IgD-negative memory B cell (primary cell): ENCODE measurements around the gene SPATA31D4. TPM values are rescaled to one million over a fixed set of nuclear protein-coding genes. Genes with fewer than 3 reads are reported as not detected.
A peak's percentile ranks its signal among the peaks of the same experiment; 100 is the strongest.
"Not testable (repeated sequence)": the region's sequence is repeated elsewhere in the genome, so short reads cannot be mapped to it uniquely, and the experiment has no call there.

Source experiments
- H3K27ac Mint-ChIP-seq, 3 donors: one replicate each; pipeline ENCODE4 v1.8.0; 2020 to 2022; ENCODE audit warnings: mild to moderate bottlenecking in 3 of 3, mixed read lengths in 3 of 3, moderate library complexity in 1 of 3
- H3K27me3 Mint-ChIP-seq: one replicate; pipeline ENCODE4 v1.8.0; 2021; ENCODE audit warnings: mixed read lengths
- H3K36me3 Mint-ChIP-seq: one replicate; pipeline ENCODE4 v1.8.0; 2020; ENCODE audit warnings: mild to moderate bottlenecking, mixed read lengths
- H3K4me1 Mint-ChIP-seq, 3 donors: one replicate each; pipeline ENCODE4 v1.8.0; 2020 to 2022; ENCODE audit warnings: mixed read lengths in 3 of 3, mild to moderate bottlenecking in 1 of 3
- H3K4me3 Mint-ChIP-seq, 4 donors: one replicate each; pipeline ENCODE4 v1.8.0; 2020 to 2022; ENCODE audit warnings: mild to moderate bottlenecking in 4 of 4, mixed read lengths in 4 of 4, moderate library complexity in 3 of 4
- H3K9me3 Mint-ChIP-seq, 3 donors: one replicate each; pipeline ENCODE4 v1.8.0; 2020 to 2021; ENCODE audit warnings: mixed read lengths in 3 of 3, mild to moderate bottlenecking in 1 of 3
- polyA plus RNA-seq: library from polyadenylated mRNA; unstranded; fragments of 300-500 nt; fragmentation: Illumina TruSeq; gene quantifications from one replicate; pipeline ENCODE4 v1.2.3, GENCODE V29; 2021

Gene SPATA31D4
- polyA plus RNA-seq, 1 donor from 2014 or later = not detected

- H3K27ac Mint-ChIP-seq, H3K4me3 Mint-ChIP-seq, H3K4me1 Mint-ChIP-seq, H3K36me3 Mint-ChIP-seq, H3K9me3 Mint-ChIP-seq: not testable (repeated sequence)
- H3K27me3 Mint-ChIP-seq = peaks cover 14% of the 10 kb centered on the region
Measured at GRCh38 chr9:81918507-81918906, 9.7 kb upstream of the SPATA31D4 start.

GRCh38 chr9:81930147-81930546, 1.9 kb downstream of the SPATA31D4 start:
- H3K27me3 Mint-ChIP-seq, H3K27ac Mint-ChIP-seq, H3K4me3 Mint-ChIP-seq, H3K9me3 Mint-ChIP-seq, H3K4me1 Mint-ChIP-seq, H3K36me3 Mint-ChIP-seq: not testable (repeated sequence)

- not testable (repeated sequence) for H3K4me1 Mint-ChIP-seq, H3K4me3 Mint-ChIP-seq, H3K27ac Mint-ChIP-seq, H3K36me3 Mint-ChIP-seq, H3K27me3 Mint-ChIP-seq, H3K9me3 Mint-ChIP-seq
Measured at GRCh38 chr9:81933547-81933946, 5.3 kb downstream of the SPATA31D4 start.

- not testable (repeated sequence) for H3K27me3 Mint-ChIP-seq, H3K9me3 Mint-ChIP-seq, H3K4me1 Mint-ChIP-seq, H3K36me3 Mint-ChIP-seq, H3K4me3 Mint-ChIP-seq, H3K27ac Mint-ChIP-seq
Measured at GRCh38 chr9:81943393-81943792, 15.2 kb downstream of the SPATA31D4 start, which contains the start of gene SPATA31D3. Gene SPATA31D3, plus strand, starts transcription at chr9:81943500. Its CDS starts 86 bp downstream, at chr9:81943586.

GRCh38 chr9:81948650-81949049, 20.4 kb downstream of the SPATA31D4 start:
- not testable (repeated sequence) for H3K27me3 Mint-ChIP-seq

GRCh38 chr9:81953096-81953495, 24.9 kb downstream of the SPATA31D4 start:
- Mint-ChIP-seq H3K4me1 (peaks cover 0 to 6% (median 0%) of the 10 kb centered on the region in 3 donors), H3K27ac (no peak overlapping the region), H3K4me3 (no peak overlapping the region), H3K27me3 (no peaks in the 10 kb centered on the region), H3K9me3 (peaks cover 2 to 35% (median 21%) of the 10 kb centered on the region in 3 donors), H3K36me3 (peaks cover 6% of the 10 kb centered on the region)

More at GRCh38 chr9:81948650-81949049, 20.4 kb downstream of the SPATA31D4 start:
- not testable (repeated sequence) for H3K9me3 Mint-ChIP-seq, H3K27ac Mint-ChIP-seq, H3K4me1 Mint-ChIP-seq, H3K4me3 Mint-ChIP-seq, H3K36me3 Mint-ChIP-seq

- Mint-ChIP-seq H3K27me3 (no peaks in the 10 kb centered on the region), H3K4me1 (peaks cover 0 to 4% (median 0%) of the 10 kb centered on the region in 3 donors), H3K27ac (no peak overlapping the region), H3K36me3 (peaks cover 6% of the 10 kb centered on the region), H3K4me3 (no peak overlapping the region), H3K9me3 (peaks cover 2 to 35% (median 21%) of the 10 kb centered on the region in 3 donors)
Measured at GRCh38 chr9:81955625-81956024, 27.4 kb downstream of the SPATA31D4 start.

GRCh38 chr9:81964218-81965171, 36.3 kb downstream of the SPATA31D4 start:
- Mint-ChIP-seq H3K27me3 (no peaks in the 10 kb centered on the region), H3K27ac (no peak overlapping the region), H3K9me3 (peaks cover 0 to 3% (median 0%) of the 10 kb centered on the region in 3 donors), H3K4me3 (no peak overlapping the region), H3K4me1 (no peaks in the 10 kb centered on the region), H3K36me3 (peaks cover 2% of the 10 kb centered on the region)

GRCh38 chr9:81968026-81968425, 39.8 kb downstream of the SPATA31D4 start:
- Mint-ChIP-seq H3K9me3 (peaks cover 0 to 3% (median 0%) of the 10 kb centered on the region in 3 donors), H3K4me3 (no peak overlapping the region), H3K4me1 (no peaks in the 10 kb centered on the region), H3K27me3 (no peaks in the 10 kb centered on the region), H3K36me3 (no peaks in the 10 kb centered on the region), H3K27ac (no peak overlapping the region)

GRCh38 chr9:81969971-81970370, 41.7 kb downstream of the SPATA31D4 start:
- Mint-ChIP-seq H3K4me3 (no peak overlapping the region), H3K9me3 (peaks cover 0 to 7% (median 4%) of the 10 kb centered on the region in 3 donors), H3K27me3 (no peaks in the 10 kb centered on the region), H3K36me3 (no peaks in the 10 kb centered on the region), H3K27ac (no peak overlapping the region), H3K4me1 (no peaks in the 10 kb centered on the region)

- H3K9me3 Mint-ChIP-seq = peaks cover 0 to 8% (median 4%) of the 10 kb centered on the region in 3 donors
- no peaks in the 10 kb centered on the region for H3K27me3 Mint-ChIP-seq
- no peaks in the 10 kb centered on the region for H3K36me3 Mint-ChIP-seq
- H3K4me3 Mint-ChIP-seq = peak overlapping the region in 1 of 4 donors; percentile 19
- no peak overlapping the region for H3K27ac Mint-ChIP-seq
- H3K4me1 Mint-ChIP-seq = no peaks in the 10 kb centered on the region
Measured at GRCh38 chr9:81971727-81972126, 43.5 kb downstream of the SPATA31D4 start.

- peaks cover 3 to 7% (median 6%) of the 10 kb centered on the region in 3 donors for H3K4me1 Mint-ChIP-seq
- H3K9me3 Mint-ChIP-seq = peaks cover 0 to 4% (median 4%) of the 10 kb centered on the region in 3 donors
- no peaks in the 10 kb centered on the region for H3K36me3 Mint-ChIP-seq
- H3K27ac Mint-ChIP-seq = no peak overlapping the region
- no peaks in the 10 kb centered on the region for H3K27me3 Mint-ChIP-seq
- H3K4me3 Mint-ChIP-seq = no peak overlapping the region
Measured at GRCh38 chr9:81974764-81975163, 46.5 kb downstream of the SPATA31D4 start.

GRCh38 chr9:81976351-81976750, 48.1 kb downstream of the SPATA31D4 start:
- H3K36me3 Mint-ChIP-seq = no peaks in the 10 kb centered on the region
- no peak overlapping the region for H3K27ac Mint-ChIP-seq
- H3K27me3 Mint-ChIP-seq = no peaks in the 10 kb centered on the region
- no peak overlapping the region for H3K4me3 Mint-ChIP-seq
- peaks cover 0 to 4% (median 4%) of the 10 kb centered on the region in 3 donors for H3K9me3 Mint-ChIP-seq
- H3K4me1 Mint-ChIP-seq = peaks cover 3 to 16% (median 9%) of the 10 kb centered on the region in 3 donors

GRCh38 chr9:81979196-81979595, 51.0 kb downstream of the SPATA31D4 start:
- Mint-ChIP-seq H3K36me3 (no peaks in the 10 kb centered on the region), H3K9me3 (peaks cover 0 to 7% (median 4%) of the 10 kb centered on the region in 3 donors), H3K27me3 (no peaks in the 10 kb centered on the region), H3K4me3 (peak overlapping the region in 2 of 4 donors; percentile 9 to 61), H3K4me1 (peaks cover 8 to 25% (median 17%) of the 10 kb centered on the region in 3 donors), H3K27ac (no peak overlapping the region)

GRCh38 chr9:81980568-81980967, 52.3 kb downstream of the SPATA31D4 start:
- Mint-ChIP-seq H3K4me1 (peaks cover 8 to 25% (median 17%) of the 10 kb centered on the region in 3 donors), H3K27me3 (no peaks in the 10 kb centered on the region), H3K4me3 (peak overlapping the region in 1 of 4 donors; percentile 0), H3K36me3 (no peaks in the 10 kb centered on the region), H3K9me3 (peaks cover 0 to 3% (median 0%) of the 10 kb centered on the region in 3 donors), H3K27ac (no peak overlapping the region)
